HEK293 (cell line): ENCODE results near the gene IVNS1ABP.

Experiments used
- CTCF ChIP-seq: fragments of 450-650 bp; formaldehyde crosslinking; IDR thresholded peaks from 2 replicates; pipeline ENCODE4 v1.5.1; 2016; ENCODE audit warnings: missing biosample characterization, missing genetic modification characterization
- REST ChIP-seq: fragments of 450-650 bp; formaldehyde crosslinking; IDR thresholded peaks from 2 replicates; pipeline ENCODE4 v1.5.1; 2016; ENCODE audit warnings: missing biosample characterization, missing genetic modification characterization
- SETDB1 ChIP-seq: IDR thresholded peaks from one replicate; pipeline ENCODE4 v1.6.1; 2017; ENCODE audit warnings: mild to moderate bottlenecking, low read length, moderate library complexity, mixed read lengths; ENCODE audit not compliant: insufficient read length
- ZBTB49 ChIP-seq: fragments of 450-650 bp; formaldehyde crosslinking; IDR thresholded peaks from 2 replicates; pipeline ENCODE4 v1.5.1; 2016; ENCODE audit warnings: missing biosample characterization, missing genetic modification characterization, low read depth
- ZBTB7A ChIP-seq: fragments of 450-650 bp; formaldehyde crosslinking; IDR thresholded peaks from 2 replicates; pipeline ENCODE4 v1.5.1; 2016; ENCODE audit warnings: low read depth, missing biosample characterization, missing genetic modification characterization
- ZNF114 ChIP-seq: fragments of 450-650 bp; formaldehyde crosslinking; IDR thresholded peaks from 2 replicates; pipeline ENCODE4 v1.5.0; 2017; ENCODE audit warnings: missing biosample characterization, missing genetic modification characterization
- ZNF239 ChIP-seq: fragments of 450-650 bp; formaldehyde crosslinking; IDR thresholded peaks from 2 replicates; pipeline ENCODE4 v1.5.1; 2016; ENCODE audit warnings: missing biosample characterization, missing genetic modification characterization
- ZNF274 ChIP-seq, 2 experiments: fragments of 200-500 bp in 1 of 2; fragments of 450-650 bp in 1 of 2; sonication (Bioruptor generic) in 1 of 2; formaldehyde crosslinking in 1 of 2; IDR thresholded peaks; 2 replicates each; pipeline versions ENCODE4 v1.5.1 to v1.6.1; 2014 to 2016; ENCODE audit warnings: borderline replicate concordance in 1 of 2, inconsistent platforms in 1 of 2, low read length in 1 of 2, missing biosample characterization in 1 of 2, missing genetic modification characterization in 1 of 2
- ZNF449 ChIP-seq: fragments of 450-650 bp; formaldehyde crosslinking; IDR thresholded peaks from 2 replicates; pipeline ENCODE4 v1.5.1; 2017; ENCODE audit warnings: missing biosample characterization, mild to moderate bottlenecking, missing genetic modification characterization, moderate library complexity
- ZNF645 ChIP-seq: fragments of 450-650 bp; formaldehyde crosslinking; IDR thresholded peaks from 2 replicates; pipeline ENCODE4; 2016; ENCODE audit warnings: missing biosample characterization, missing genetic modification characterization
- ZNF777 ChIP-seq: fragments of 450-650 bp; formaldehyde crosslinking; IDR thresholded peaks from 2 replicates; pipeline ENCODE4 v1.5.1; 2017; ENCODE audit warnings: missing biosample characterization, missing genetic modification characterization, borderline replicate concordance
- ZSCAN23 ChIP-seq: fragments of 450-650 bp; formaldehyde crosslinking; IDR thresholded peaks from 2 replicates; pipeline ENCODE4 v1.5.1; 2016; ENCODE audit warnings: missing biosample characterization, missing genetic modification characterization

GRCh38 chr1:185316163-185317033 lies 645 bp downstream of the IVNS1ABP start:
- TF ChIP-seq ZNF645 (tag by site-specific recombination) (no peak), ZNF449 (tag by site-specific recombination) (peak; percentile 82), ZNF777 (tag by site-specific recombination) (no peak), CTCF (tag by site-specific recombination) (peak; percentile 58; the same call in 1 of the 2 replicates), ZNF274 (IDR thresholded peaks at IDR 0.05; ENCODE audit: low read length) (no peak), ZNF274 (tag by site-specific recombination; IDR thresholded peaks at IDR 0.05; ENCODE audit: borderline replicate concordance) (no peak), ZBTB49 (tag by site-specific recombination) (no peak), ZSCAN23 (tag by site-specific recombination) (no peak), ZNF114 (no peak), ZBTB7A (tag by site-specific recombination) (no peak), ZNF239 (tag by site-specific recombination) (no peak), REST (tag by site-specific recombination) (no peak), SETDB1 (no peak)
